ENCODE results near the gene RAB11FIP5. TPM values are rescaled to one million over a fixed set of nuclear protein-coding genes. Genes with fewer than 3 reads are reported as not detected.

The RAB11FIP5 gene
- total and polyA plus RNA-seq, 10 of the 15 experiments (the other 5 are each of a cell fraction or from before 2014, with no cell fraction given), result 0.03 to 0.20 (median 0.06) TPM; not detected in 6

DNA sequence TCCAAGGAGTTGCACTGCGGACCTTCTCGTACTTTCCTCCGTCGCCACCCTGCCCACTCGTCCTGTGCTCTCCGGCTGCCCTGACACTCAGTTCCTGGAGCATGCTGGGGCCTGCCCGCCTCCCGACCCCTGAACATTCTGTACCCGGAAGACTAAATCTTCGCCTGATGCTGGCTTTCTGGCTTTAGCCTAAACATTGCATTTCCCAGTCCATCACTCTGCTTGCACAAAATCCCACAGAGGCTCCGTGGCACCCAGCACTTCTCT, 40.7 kb downstream of the RAB11FIP5 start:
- Histone ChIP-seq H3K9ac (ENCODE audit: control insufficient read depth, insufficient read depth, low read length) (peak overlapping the region; percentile 85), H3K4me3 (peak overlapping the region; percentile 77), H4K20me1 (ENCODE audit: control insufficient read depth, insufficient read depth) (no peaks in the 10 kb centered on the region), H3K9me3 (replicated peaks; ENCODE audit: control insufficient read depth, insufficient read depth, low read length) (no peaks in the 10 kb centered on the region), H3K4me1 (ENCODE audit: control insufficient read depth, insufficient read depth, low read length) (no peaks in the 10 kb centered on the region), H2AFZ (ENCODE audit: control insufficient read depth, low read depth, low read length) (peak overlapping the region; percentile 98), H3K36me3 (ENCODE audit: control insufficient read depth in 2 of 2, insufficient read depth in 2 of 2, low read length in 1 of 2) (no peaks in the 10 kb centered on the region), H3K79me2 (ENCODE audit: control insufficient read depth, insufficient read depth, low read length) (peaks cover 2% of the 10 kb centered on the region; the same call in 1 of the 2 replicates), H3K4me2 (ENCODE audit: control insufficient read depth, insufficient read depth) (peak overlapping the region; percentile 94), H3K27ac (ENCODE audit: control insufficient read depth, insufficient read depth) (peak overlapping the region; percentile 86), H3K27me3 (replicated peaks in 1 of 2; ENCODE audit: control insufficient read depth in 2 of 2, insufficient read depth in 2 of 2, low read length in 1 of 2) (peaks cover 2 to 5% of the 10 kb centered on the region in 2 experiments; a peak in 3 of 4 replicates)
- no TSS peak for BruUV-seq (replicated peaks)
- RAD21 ChIA-PET (ENCODE audit: unreplicated experiment), result no interaction called here
- WGBS (ENCODE audit: insufficient coverage, insufficient replicate concordance, low lambda C conversion rate, missing lambda C conversion rate), result 20% methylated on average over 8 of the region's 11 CpGs
- POLR2A ChIA-PET, result no interaction called here
- intact Hi-C loops (cut with micrococcal nuclease; ENCODE audit: unreplicated experiment) (loop anchor here (5.0 kb wide), 2 partner anchors 155 to 180 kb away; partner anchors contain the start of gene EMX1), in situ Hi-C loops (cut with MboI) (no loop called here)
- peak; percentile 12; the same call in 2 of the 3 replicates for ATAC-seq
- CTCF ChIA-PET, result interaction anchor here (1.9 kb wide), 1 partner anchor 179 kb away, joined by 6 read pairs; no protein-coding TSS in a partner anchor
- TF ChIP-seq, protein P1, sequence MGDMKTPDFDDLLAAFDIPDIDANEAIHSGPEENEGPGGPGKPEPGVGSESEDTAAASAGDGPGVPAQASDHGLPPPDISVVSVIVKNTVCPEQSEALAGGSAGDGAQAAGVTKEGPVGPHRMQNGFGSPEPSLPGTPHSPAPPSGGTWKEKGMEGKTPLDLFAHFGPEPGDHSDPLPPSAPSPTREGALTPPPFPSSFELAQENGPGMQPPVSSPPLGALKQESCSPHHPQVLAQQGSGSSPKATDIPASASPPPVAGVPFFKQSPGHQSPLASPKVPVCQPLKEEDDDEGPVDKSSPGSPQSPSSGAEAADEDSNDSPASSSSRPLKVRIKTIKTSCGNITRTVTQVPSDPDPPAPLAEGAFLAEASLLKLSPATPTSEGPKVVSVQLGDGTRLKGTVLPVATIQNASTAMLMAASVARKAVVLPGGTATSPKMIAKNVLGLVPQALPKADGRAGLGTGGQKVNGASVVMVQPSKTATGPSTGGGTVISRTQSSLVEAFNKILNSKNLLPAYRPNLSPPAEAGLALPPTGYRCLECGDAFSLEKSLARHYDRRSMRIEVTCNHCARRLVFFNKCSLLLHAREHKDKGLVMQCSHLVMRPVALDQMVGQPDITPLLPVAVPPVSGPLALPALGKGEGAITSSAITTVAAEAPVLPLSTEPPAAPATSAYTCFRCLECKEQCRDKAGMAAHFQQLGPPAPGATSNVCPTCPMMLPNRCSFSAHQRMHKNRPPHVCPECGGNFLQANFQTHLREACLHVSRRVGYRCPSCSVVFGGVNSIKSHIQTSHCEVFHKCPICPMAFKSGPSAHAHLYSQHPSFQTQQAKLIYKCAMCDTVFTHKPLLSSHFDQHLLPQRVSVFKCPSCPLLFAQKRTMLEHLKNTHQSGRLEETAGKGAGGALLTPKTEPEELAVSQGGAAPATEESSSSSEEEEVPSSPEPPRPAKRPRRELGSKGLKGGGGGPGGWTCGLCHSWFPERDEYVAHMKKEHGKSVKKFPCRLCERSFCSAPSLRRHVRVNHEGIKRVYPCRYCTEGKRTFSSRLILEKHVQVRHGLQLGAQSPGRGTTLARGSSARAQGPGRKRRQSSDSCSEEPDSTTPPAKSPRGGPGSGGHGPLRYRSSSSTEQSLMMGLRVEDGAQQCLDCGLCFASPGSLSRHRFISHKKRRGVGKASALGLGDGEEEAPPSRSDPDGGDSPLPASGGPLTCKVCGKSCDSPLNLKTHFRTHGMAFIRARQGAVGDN (IDR thresholded peaks at IDR 0.05), result 0 out of 2 replicates have a peak, but pooled peaks have one; percentile 41
- TF ChIP-seq GABPA (IDR thresholded peaks at IDR 0.05; ENCODE audit: low read depth), result no peak
- TF ChIP-seq TAF1 (IDR thresholded peaks at IDR 0.05; ENCODE audit: borderline replicate concordance, low read depth, low read length), result peak; percentile 25; the same call in 1 of the 2 replicates
- TF ChIP-seq PAX8 (IDR thresholded peaks at IDR 0.05), result no peak
- TF ChIP-seq NRF1 (conservative IDR thresholded peaks at IDR 0.05; ENCODE audit: low read depth, low read length), result no peak
- peak; percentile 49 for FAIRE-seq
- no peak for DNase-seq (ENCODE audit: low read depth, low spot score)
- SMC1A ChIA-PET (ENCODE audit: uncharacterized antibody, unreplicated experiment), result interaction anchor here (0.8 kb wide), 2 partner anchors 105 to 141 kb away, joined by 3 read pairs; no protein-coding TSS in a partner anchor
